NT2/D1 (cell line): ENCODE data around the gene E2F6.

Experiments
- SUZ12 ChIP-seq: IDR thresholded peaks from 2 replicates; pipeline ENCODE4 v1.6.1; 2011; ENCODE audit not compliant: insufficient read length, insufficient read depth; ENCODE audit errors: extremely low read depth
- YY1 ChIP-seq: IDR thresholded peaks from 2 replicates; pipeline ENCODE4 v1.6.1; 2011; ENCODE audit not compliant: insufficient read length, insufficient read depth

- TF ChIP-seq YY1 (no peak), SUZ12 (no peak)
Observed at GRCh38 chr2:11407413-11407812, 58.5 kb downstream of the E2F6 start.
